HG03159 (cell line): ENCODE data around the gene GUK1.

ENCODE experiments used
- ATAC-seq: cut with Tn5 transposase; IDR thresholded peaks from one replicate; pipeline ENCODE4 v1.9.1; 2021; ENCODE audit warnings: mild to moderate bottlenecking, moderate library complexity; ENCODE audit not compliant: unreplicated experiment

Gene GUK1

GRCh38 chr1:228148935-228149405, 8.9 kb downstream of the GUK1 start:
- ATAC-seq: no peak

GRCh38 chr1:228149406-228150119, 9.5 kb downstream of the GUK1 start, which contains the start of gene GJC2:
Gene GJC2 (plus strand): TSS chr1:228149930. CDS start chr1:228157759, 7,829 bp downstream.
- no peak for ATAC-seq

GRCh38 chr1:228150120-228150460, 10.0 kb downstream of the GUK1 start:
- ATAC-seq: no peak

GRCh38 chr1:228150461-228151179, 10.5 kb downstream of the GUK1 start:
- no peak for ATAC-seq

- no peak for ATAC-seq
These were observed 11.3 kb downstream of the GUK1 start for GRCh38 chr1:228151180-228151925.

- no peak for ATAC-seq
These were observed 12.2 kb downstream of the GUK1 start for GRCh38 chr1:228152097-228152917.

DNA sequence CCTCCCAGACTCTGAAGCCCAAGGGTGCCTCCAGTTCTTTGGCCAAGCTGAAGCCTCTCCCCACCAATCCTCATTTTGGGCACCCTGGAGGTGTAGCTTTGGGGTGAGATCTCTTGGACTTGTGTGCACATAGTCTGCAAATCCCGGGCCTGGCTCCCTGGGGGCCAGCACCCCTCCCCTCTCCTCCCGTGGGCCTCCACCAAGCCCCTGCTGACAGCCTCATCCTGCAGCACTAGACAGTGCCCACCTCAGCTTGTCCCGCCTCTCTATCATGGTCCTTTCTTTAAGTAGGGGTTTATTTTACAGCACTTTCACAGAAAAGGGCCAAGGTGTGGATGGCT, 12.8 kb downstream of the GUK1 start:
- no peak for ATAC-seq

- ATAC-seq: no peak
These were observed 14.1 kb downstream of the GUK1 start for GRCh38 chr1:228154021-228154669.

- no peak for ATAC-seq
These were observed 14.8 kb downstream of the GUK1 start for GRCh38 chr1:228154670-228155571.

GRCh38 chr1:228155596-228156514, 15.8 kb downstream of the GUK1 start:
- ATAC-seq: no peak

GRCh38 chr1:228156515-228156881, 16.4 kb downstream of the GUK1 start:
- no peak for ATAC-seq

GRCh38 chr1:228156941-228157728, 17.1 kb downstream of the GUK1 start:
- no peak for ATAC-seq

DNA sequence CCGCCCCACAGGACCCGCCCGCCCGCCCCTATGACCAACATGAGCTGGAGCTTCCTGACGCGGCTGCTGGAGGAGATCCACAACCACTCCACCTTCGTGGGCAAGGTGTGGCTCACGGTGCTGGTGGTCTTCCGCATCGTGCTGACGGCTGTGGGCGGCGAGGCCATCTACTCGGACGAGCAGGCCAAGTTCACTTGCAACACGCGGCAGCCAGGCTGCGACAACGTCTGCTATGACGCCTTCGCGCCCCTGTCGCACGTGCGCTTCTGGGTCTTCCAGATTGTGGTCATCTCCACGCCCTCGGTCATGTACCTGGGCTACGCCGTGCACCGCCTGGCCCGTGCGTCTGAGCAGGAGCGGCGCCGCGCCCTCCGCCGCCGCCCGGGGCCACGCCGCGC, 17.6 kb downstream of the GUK1 start:
- no peak for ATAC-seq

GRCh38 chr1:228158151-228159007, 18.3 kb downstream of the GUK1 start:
- no peak for ATAC-seq

DNA sequence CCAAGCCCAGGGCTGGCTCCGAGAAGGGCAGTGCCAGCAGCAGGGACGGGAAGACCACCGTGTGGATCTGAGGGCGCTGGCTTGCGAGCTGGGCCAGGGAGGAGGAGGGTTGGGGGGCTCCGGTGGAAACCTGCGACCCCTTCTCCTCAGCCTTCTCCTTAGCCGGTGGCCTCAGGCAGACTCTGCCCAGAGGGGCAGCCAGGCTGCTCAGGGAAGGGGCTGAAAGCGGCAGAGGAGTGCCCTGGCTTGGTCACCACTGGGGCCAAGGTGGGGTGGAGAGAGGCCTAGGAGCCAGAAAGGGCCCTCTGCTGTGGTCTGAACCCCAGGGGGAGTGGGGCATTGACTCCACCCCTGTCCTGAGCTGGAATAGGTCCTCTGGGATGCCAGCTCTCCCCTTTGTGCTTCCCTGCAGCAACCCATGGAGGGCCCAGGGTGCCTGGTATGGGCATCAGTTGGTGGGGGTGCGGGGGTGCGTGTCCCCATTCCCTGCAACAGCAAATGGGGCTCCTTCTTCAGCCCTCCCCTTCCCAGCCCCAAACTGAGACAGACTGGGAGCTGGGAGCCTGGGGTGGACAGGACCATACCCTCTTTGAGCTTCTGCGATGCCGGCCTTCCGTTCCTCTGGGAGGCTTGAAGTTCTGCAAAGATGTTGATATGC, 19.1 kb downstream of the GUK1 start:
- ATAC-seq: no peak

DNA sequence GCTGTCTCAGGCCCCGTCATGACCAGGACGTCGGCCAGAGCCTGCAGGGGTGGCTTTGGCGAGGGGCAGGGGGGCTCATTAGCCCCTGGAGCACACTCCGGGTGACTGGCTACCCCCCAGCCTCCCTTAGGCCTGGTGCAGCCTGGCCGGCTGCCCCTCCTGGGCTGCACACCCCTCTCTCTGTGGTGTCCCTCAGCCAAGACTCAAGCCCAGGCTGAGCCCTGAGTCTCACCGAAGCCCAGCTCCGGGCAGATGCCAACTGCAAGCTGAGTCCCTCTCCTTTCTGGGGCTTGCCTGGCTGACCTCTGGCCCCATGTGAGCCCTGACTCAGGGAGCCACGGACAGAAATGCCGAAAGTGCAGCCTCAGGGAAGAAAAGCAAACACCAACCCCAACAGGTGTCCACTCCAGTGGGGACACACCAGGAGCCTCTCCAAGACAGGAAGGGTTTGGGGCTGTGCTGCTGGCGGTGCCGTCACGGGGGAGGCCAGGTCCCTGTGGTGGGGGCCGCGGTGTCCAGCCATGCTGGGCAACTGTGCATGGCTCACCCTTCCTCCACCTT, 20.2 kb downstream of the GUK1 start:
- no peak for ATAC-seq
